Activated CD8-positive, alpha-beta T cell treated with anti-CD3 and anti-CD28 coated beads, Interleukin-2, amount 10 ng/mL, durations not matched to agents 7 days and 5 days (primary cell): ENCODE results near the gene PID1. TPM values are rescaled to one million over a fixed set of nuclear protein-coding genes. Genes with fewer than 3 reads are reported as not detected.

ENCODE experiments used
- ATAC-seq: fragments of 150-1000 bp; cut with Tn5 transposase; one replicate; pipeline ENCODE4 v1.10.0; 2021; ENCODE audit warnings: moderate library complexity
- CTCF ChIA-PET: fragments of 350-600 bp; sonication (Branson Sonifier 250); formaldehyde crosslinking; loops from one replicate; lab custom pipeline; 2021; ENCODE audit warnings: antibody characterized with exemption; lab: Charles Lee
- POLR2A ChIA-PET: fragments of 350-600 bp; sonication (Branson Sonifier 250); formaldehyde crosslinking; loops from one replicate; lab custom pipeline; 2021; ENCODE audit warnings: antibody characterized with exemption; lab: Charles Lee
- DNase-seq: peaks from one replicate; pipeline ENCODE4 v3.0.0-alpha.2; 2020
- H3K27ac Mint-ChIP-seq: one replicate; pipeline ENCODE4 v1.8.0; 2021; ENCODE audit warnings: mild to moderate bottlenecking, mixed read lengths
- H3K27me3 Mint-ChIP-seq: one replicate; pipeline ENCODE4 v1.8.0; 2021; ENCODE audit warnings: low read depth, mixed read lengths
- H3K36me3 Mint-ChIP-seq: one replicate; pipeline ENCODE4 v1.8.0; 2021; ENCODE audit warnings: low read depth, mixed read lengths
- H3K4me1 Mint-ChIP-seq: one replicate; pipeline ENCODE4 v1.8.0; 2021; ENCODE audit warnings: low read depth, mixed read lengths
- H3K4me3 Mint-ChIP-seq: one replicate; pipeline ENCODE4 v1.8.0; 2021; ENCODE audit warnings: mild to moderate bottlenecking, mixed read lengths
- H3K9me3 Mint-ChIP-seq: one replicate; pipeline ENCODE4 v1.8.0; 2022; ENCODE audit warnings: mixed read lengths; ENCODE audit not compliant: insufficient read depth
- total RNA-seq, 2 experiments: library from RNA; stranded (reverse); gene quantifications; one replicate each; pipeline ENCODE4 v1.2.3, GENCODE V29; 2021

PID1 gene
- total RNA-seq, 2 experiments from 2014 or later = not detected

DNA sequence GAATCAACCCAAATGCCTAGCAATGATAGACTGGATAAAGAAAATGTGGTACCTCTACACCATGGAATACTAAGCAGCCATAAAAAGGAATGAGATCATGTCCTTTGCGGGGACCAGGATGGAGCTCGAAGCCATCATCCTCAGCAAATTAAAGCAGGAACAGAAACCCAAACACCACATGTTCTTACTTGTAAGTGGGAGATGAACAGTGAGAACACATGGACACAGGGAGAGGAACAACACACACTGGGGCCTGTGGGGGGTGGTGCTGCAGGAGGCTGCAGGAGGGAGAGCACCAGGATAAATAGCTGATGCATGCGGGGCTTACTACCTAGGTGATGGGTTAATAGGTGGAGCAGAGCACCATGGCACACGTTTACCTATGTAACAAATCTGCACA lies 8.4 kb upstream of the PID1 start:
- no peaks in the 10 kb centered on the region for H3K27me3 Mint-ChIP-seq
- H3K9me3 Mint-ChIP-seq = no peaks in the 10 kb centered on the region
- DNase-seq = no peak
- CTCF ChIA-PET = no interaction called here
- H3K36me3 Mint-ChIP-seq = no peaks in the 10 kb centered on the region
- H3K27ac Mint-ChIP-seq = no peak overlapping the region
- no peak overlapping the region for H3K4me3 Mint-ChIP-seq
- no peak for ATAC-seq
- H3K4me1 Mint-ChIP-seq = no peaks in the 10 kb centered on the region
- POLR2A ChIA-PET = no interaction called here

DNA sequence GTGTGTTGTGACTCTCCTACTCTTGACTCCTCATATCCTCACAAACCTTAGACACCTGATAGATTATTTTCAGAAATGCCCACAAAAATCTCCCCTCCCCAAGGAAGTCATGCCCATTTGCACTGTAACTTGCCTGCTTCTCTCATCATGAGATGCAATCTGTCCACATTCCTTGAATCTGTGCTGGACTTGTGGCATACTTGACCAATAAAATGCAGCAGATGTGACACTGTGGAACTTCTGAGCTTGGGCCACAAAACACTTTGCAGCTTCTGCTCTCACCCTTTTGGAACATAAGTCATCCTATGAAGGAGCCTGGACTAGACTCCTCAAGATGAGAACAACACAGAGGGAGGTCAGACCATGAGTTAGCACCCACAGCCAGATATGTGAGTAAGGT lies 4.4 kb upstream of the PID1 start:
- CTCF ChIA-PET = no interaction called here

DNA sequence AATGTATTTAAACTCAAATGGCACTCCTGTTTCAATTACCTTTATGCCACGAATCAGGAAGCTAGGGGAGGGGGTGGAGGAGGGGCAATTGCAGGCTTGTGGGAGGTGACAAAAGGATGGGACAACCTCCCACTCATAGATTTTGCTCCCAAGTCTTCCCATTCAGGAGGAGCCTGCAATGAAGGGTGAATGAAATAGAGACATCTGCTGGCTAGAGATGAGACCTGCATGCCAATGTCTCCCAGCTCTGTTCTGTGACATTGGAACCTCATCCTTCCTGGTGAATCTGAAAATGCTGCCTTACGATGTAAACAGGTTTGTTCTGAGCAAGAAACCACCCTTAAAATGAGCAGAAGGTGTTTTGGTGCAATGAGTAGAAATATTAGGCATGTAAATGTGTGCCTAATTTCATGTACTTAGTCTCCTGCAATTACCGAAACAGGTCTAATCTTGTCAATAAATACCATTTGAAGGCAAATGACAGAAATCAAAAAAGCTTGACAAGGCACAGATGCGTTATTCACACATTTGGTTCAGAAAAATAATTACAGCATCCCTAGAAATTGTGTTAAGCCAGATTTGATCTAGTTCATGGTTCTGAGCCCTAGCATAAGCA lies 2.7 kb upstream of the PID1 start:
- DNase-seq = no peak
- H3K9me3 Mint-ChIP-seq = no peaks in the 10 kb centered on the region
- H3K36me3 Mint-ChIP-seq = no peaks in the 10 kb centered on the region
- H3K27ac Mint-ChIP-seq = no peak overlapping the region
- peaks cover 10% of the 10 kb centered on the region for H3K27me3 Mint-ChIP-seq
- ChIA-PET CTCF (interaction anchor here (0.9 to 1.5 kb wide), 5 partner anchors 9 to 1383 kb away, joined by 3 to 8 read pairs (median 3); no protein-coding TSS in a partner anchor), POLR2A (no interaction called here)
- ATAC-seq = no peak
- no peak overlapping the region for H3K4me3 Mint-ChIP-seq
- H3K4me1 Mint-ChIP-seq = no peaks in the 10 kb centered on the region

More for the DNA sequence above, 4.4 kb upstream of the PID1 start:
- Mint-ChIP-seq H3K9me3 (no peaks in the 10 kb centered on the region), H3K27ac (no peak overlapping the region), H3K4me3 (no peak overlapping the region), H3K36me3 (no peaks in the 10 kb centered on the region), H3K4me1 (no peaks in the 10 kb centered on the region), H3K27me3 (peaks cover 10% of the 10 kb centered on the region)
- DNase-seq (no peak), ATAC-seq (no peak)
- POLR2A ChIA-PET = no interaction called here

DNA sequence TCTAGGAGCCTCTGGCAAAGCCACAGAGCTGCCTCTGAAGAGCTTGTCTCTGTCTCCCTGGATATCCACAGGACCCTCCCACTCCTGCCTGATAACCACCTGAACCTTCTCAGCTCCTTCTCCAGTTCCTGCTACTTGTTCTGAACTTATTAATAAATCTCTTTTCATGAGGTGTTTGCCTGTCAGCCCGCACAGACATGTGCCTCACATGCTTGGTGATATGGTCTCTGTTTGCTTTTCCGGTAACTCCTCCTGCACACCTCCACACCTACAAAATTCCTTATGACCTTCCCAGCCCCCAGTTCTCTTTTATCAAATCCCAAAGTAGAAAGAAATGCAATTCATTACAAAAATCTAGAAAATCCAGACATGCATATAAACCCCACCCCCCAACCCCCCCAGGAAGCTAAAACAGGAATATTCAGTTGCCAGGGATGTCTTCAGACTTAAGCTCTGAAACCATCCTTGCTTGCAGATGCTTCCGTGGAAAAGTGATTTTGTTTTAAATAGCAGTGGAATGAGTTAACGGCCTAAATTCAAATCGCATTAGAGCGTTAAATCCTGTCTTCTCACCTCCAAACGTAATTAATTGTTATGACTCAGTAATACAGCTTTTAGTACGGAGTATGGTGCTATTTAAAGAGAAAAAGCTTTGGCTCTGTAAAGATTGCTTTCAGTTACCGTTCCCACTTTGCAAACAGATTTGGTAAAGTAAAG lies 2.1 kb upstream of the PID1 start:
- Mint-ChIP-seq H3K4me1 (no peaks in the 10 kb centered on the region), H3K27me3 (peaks cover 10% of the 10 kb centered on the region), H3K9me3 (no peaks in the 10 kb centered on the region), H3K27ac (no peak overlapping the region), H3K36me3 (no peaks in the 10 kb centered on the region), H3K4me3 (no peak overlapping the region)
- CTCF ChIA-PET = interaction anchor here (0.9 to 1.5 kb wide), 4 partner anchors 9 to 1382 kb away, joined by 3 to 8 read pairs (median 4); no protein-coding TSS in a partner anchor
- ATAC-seq (no peak), DNase-seq (no peak)
- POLR2A ChIA-PET = no interaction called here

DNA sequence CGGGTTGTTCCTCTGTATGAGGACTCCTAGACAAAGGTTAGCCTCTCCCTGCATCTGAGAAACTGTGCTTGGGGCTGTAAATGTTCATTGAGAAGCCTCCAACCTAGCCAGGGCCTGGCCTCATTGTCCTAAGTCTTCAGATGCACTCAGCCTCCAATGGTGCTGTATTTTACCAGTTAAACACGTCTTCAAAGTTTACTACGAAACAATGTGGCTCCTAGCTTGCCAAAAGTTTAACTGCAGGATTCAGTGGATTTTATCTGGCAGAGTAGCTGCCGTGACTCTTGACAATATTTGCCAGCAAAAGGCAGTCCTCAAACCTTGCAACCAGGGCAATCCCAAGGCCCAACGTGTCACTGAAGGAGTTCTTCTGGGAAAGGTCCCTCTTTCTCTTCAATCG lies 1.1 kb downstream of the PID1 start:
- Mint-ChIP-seq H3K4me3 (no peak overlapping the region), H3K36me3 (no peaks in the 10 kb centered on the region), H3K4me1 (no peaks in the 10 kb centered on the region), H3K9me3 (no peaks in the 10 kb centered on the region), H3K27me3 (peaks cover 10% of the 10 kb centered on the region), H3K27ac (no peak overlapping the region)
- DNase-seq = no peak
- ChIA-PET CTCF (no interaction called here), POLR2A (no interaction called here)
- ATAC-seq = no peak

DNA sequence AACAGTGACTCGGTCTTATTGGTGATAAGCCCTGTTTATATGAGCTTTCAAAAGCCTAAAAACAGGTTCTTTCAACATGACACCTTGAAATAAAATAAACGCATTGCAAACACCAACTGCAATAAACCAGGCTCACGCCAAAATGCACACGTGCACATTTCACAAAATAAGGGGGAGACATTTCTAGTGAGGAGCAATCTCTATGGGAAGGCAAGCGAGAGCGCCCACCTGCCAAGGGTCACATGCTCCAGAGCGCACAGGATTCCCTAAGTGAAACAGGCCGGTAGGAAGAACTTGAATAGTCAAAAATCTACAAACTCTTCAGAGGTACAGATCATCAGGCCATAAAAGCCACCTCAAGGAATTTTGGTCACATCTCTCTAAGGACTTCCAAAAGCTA lies 1.9 kb downstream of the PID1 start:
- ChIA-PET CTCF (no interaction called here), POLR2A (no interaction called here)
- Mint-ChIP-seq H3K4me1 (no peaks in the 10 kb centered on the region), H3K36me3 (no peaks in the 10 kb centered on the region), H3K4me3 (no peak overlapping the region), H3K27ac (no peak overlapping the region), H3K27me3 (peaks cover 10% of the 10 kb centered on the region), H3K9me3 (no peaks in the 10 kb centered on the region)
- ATAC-seq = no peak
- no peak for DNase-seq

DNA sequence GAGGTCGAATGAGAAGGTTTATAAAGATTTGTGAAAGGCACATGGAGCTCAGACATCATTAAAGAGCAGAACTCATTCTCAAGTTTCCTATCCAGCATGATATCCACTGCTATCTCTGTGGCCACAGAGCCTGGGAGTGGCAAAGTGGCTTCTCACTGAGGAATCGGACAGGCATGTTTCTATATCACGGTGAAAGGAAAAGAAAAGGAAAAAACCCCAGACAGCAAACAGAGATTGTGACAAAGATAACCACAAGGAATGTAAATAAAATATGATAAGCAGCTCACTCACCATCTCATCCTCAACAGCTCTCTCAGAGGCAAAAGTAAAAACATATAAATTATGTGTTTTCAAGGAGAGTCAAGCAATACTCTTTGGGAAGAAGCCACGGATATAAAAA lies 2.5 kb downstream of the PID1 start:
- Mint-ChIP-seq H3K4me3 (no peak overlapping the region), H3K4me1 (no peaks in the 10 kb centered on the region), H3K27me3 (peaks cover 10% of the 10 kb centered on the region), H3K27ac (no peak overlapping the region), H3K9me3 (no peaks in the 10 kb centered on the region), H3K36me3 (no peaks in the 10 kb centered on the region)
- ChIA-PET CTCF (no interaction called here), POLR2A (no interaction called here)
- DNase-seq (no peak), ATAC-seq (no peak)

DNA sequence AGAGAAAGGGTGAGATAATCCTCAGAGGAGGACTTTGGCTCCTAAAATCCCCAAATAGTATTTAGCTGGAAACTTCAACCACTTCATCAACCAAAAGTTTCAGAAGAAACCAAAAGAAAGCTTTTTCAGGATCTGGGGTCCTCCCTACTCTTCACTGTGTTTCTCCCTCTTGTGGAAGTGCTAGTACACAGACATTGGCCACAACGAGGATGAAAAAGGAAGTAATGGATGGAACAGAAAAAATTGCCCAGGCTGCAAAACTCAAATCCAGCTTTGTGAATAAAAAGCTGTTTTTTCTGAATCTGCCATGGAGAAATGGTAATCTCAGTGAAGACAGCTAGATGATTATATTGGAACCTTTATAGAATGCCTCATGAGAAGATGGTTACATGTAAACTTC lies 4.0 kb downstream of the PID1 start:
- Mint-ChIP-seq H3K4me1 (no peaks in the 10 kb centered on the region), H3K27me3 (peaks cover 7% of the 10 kb centered on the region), H3K27ac (no peak overlapping the region), H3K4me3 (no peak overlapping the region), H3K9me3 (no peaks in the 10 kb centered on the region), H3K36me3 (no peaks in the 10 kb centered on the region)
- DNase-seq = no peak
- POLR2A ChIA-PET = no interaction called here
- no peak for ATAC-seq
- CTCF ChIA-PET = no interaction called here

DNA sequence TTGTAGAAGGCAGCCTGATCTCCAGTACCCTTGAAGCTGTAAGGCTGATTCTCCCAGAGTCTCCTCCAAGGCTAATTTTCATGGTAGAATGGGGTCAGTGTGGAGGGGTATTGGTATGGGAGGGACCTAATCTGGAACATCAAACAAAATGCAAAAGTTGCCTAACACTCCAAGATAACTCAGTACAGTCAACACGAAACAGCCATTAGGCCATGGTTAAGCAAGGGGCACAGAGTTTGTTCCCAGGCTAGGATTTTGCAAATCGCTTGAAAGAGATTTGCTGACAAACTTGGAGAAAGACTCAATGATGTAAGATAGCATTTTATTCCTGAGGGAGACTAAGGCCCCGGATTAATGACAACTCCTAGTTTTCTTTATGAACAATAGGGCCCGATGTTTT lies 5.4 kb downstream of the PID1 start:
- Mint-ChIP-seq H3K27ac (no peak overlapping the region), H3K4me3 (no peak overlapping the region), H3K36me3 (no peaks in the 10 kb centered on the region), H3K9me3 (no peaks in the 10 kb centered on the region), H3K4me1 (no peaks in the 10 kb centered on the region), H3K27me3 (peaks cover 2% of the 10 kb centered on the region)
- CTCF ChIA-PET = no interaction called here
- ATAC-seq = no peak
- POLR2A ChIA-PET = no interaction called here
- DNase-seq = no peak

DNA sequence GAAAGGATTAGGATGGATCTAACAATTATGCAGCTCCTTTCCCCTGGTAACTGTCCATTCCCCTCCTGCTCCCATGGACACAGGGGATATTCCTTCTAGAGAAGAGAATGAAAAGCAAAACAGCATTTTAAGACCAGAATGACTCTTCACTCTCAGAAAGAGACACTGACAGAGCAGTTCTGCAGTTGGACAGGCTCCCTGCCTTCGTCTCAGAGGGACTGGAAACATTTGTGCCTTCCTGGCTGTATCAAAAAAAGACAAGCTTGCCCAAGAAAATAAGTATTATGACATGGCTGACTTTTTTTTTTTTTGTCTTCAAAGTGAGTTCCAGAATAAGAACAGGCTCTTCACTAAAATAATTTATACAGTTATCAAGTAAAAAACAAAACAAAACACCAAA lies 9.5 kb downstream of the PID1 start:
- ATAC-seq (no peak), DNase-seq (no peak)
- Mint-ChIP-seq H3K27ac (no peak overlapping the region), H3K4me3 (no peak overlapping the region), H3K27me3 (no peaks in the 10 kb centered on the region), H3K4me1 (no peaks in the 10 kb centered on the region), H3K36me3 (no peaks in the 10 kb centered on the region), H3K9me3 (peaks cover 2% of the 10 kb centered on the region)
- POLR2A ChIA-PET = no interaction called here
- CTCF ChIA-PET = no interaction called here

DNA sequence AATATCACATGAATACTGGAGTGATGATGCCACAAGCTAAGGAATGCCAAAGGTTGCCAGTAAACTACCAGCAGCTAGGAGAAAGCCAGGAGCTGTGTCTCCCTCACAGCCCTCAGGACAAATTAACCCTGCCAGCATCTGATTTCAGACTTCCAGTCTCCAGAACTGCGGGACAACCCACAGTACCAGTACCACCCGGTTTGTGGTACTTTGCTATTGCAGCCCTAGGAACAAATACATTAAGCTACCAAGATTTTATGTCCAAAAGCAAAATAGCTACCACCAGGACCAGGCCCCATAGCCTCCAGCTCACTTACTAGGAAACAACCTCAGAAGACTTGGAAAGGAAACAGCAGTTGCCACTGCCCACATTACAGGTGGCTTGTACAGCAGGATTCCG lies 10.0 kb downstream of the PID1 start:
- Mint-ChIP-seq H3K4me3 (no peak overlapping the region), H3K36me3 (no peaks in the 10 kb centered on the region), H3K27ac (no peak overlapping the region), H3K9me3 (peaks cover 2% of the 10 kb centered on the region), H3K27me3 (no peaks in the 10 kb centered on the region), H3K4me1 (no peaks in the 10 kb centered on the region)
- ATAC-seq (no peak), DNase-seq (no peak)
- CTCF ChIA-PET = no interaction called here
- POLR2A ChIA-PET = no interaction called here

DNA sequence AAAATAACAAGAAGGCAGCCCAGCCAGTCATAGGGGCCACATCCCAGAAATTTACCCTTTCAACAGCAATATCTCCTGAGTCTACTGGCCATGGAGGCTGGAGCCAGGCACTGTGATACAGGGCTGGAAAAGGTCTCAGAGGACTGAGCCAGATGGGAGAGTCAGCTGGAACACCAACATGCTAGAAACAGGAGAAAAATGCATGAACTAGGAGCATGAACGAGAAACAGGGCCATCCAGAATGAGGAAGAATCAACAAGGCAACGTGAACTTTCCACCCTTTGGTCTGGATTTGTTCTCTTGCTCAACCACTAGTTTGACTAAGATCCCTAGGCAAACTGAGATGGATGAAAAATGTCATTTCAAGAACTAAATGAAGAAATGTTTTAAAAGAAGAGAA lies 13.1 kb downstream of the PID1 start:
- H3K27me3 Mint-ChIP-seq = no peaks in the 10 kb centered on the region
- DNase-seq (no peak), ATAC-seq (no peak)
- ChIA-PET POLR2A (no interaction called here), CTCF (no interaction called here)
- no peaks in the 10 kb centered on the region for H3K36me3 Mint-ChIP-seq
- peaks cover 2% of the 10 kb centered on the region for H3K9me3 Mint-ChIP-seq
- H3K4me3 Mint-ChIP-seq = no peak overlapping the region
- H3K4me1 Mint-ChIP-seq = no peaks in the 10 kb centered on the region
- H3K27ac Mint-ChIP-seq = no peak overlapping the region
